A172 (cell line): ENCODE results near the gene MTMR3. TPM values are rescaled to one million over a fixed set of nuclear protein-coding genes. Genes with fewer than 3 reads are reported as not detected.
"Not testable (repeated sequence)": the region's sequence is repeated elsewhere in the genome, so short reads cannot be mapped to it uniquely, and the experiment has no call there.

Experiments
- DNase-seq: peaks from one replicate; pipeline ENCODE4 v3.0.0-alpha.2; 2015; ENCODE audit warnings: low spot score
- total RNA-seq: library from RNA; depleted of rRNA; stranded (reverse); fragments of >200 nt; shearing (Covaris generic); gene quantifications from 2 replicates; pipeline ENCODE4 v1.2.3, GENCODE V29; 2014; rRNA removed

MTMR3 gene
- total RNA-seq, 1 experiment from 2014 or later: 8.1 TPM

DNA sequence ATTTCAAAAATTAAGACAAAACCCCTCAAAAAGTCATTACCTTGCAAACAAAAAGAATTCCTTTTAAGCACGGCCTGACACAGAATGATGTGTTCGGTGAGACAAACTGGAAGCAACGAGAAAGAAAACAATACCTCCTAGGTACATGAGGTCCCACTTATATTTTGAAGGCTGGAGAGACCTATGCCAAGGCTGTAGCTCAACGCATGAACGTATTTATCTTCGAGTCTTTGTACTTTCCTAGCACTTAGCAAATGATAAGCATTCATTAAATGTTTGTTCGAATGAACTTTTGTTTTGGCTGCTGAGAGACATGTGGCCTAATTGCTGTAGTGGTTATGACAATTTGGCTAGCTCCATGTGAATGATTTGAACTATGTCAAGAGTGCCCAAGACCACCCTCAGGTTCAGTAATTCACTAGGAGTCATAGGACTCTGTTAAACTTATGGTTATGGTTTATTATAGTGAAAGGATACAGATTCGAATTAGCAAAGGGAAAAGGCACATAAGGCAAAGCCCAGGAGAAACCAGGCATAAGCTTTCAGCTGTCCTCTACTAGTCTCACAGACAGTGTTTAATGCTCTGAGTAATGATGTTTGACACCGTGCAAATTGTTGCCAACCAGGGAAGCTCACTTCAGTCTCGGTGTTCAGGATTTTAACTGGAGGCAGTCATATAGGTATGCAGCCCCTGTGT is 171.2 kb downstream of the MTMR3 start:
- DNase-seq: no peak

DNA sequence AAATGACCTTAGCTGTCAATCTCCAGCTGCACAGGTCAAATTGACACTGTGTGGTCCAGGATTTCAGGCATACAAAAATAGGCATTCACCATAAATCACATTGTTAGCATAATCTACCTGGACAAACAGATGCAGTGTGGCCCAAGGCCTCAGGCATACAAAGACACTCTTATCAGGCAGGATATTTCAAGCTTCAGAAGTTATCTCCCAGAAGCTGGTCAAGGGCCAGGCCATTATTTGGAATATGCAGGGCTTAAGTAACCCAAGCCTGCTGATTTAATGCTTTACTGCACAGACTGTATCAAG is 171.7 kb downstream of the MTMR3 start:
- no peak for DNase-seq

DNA sequence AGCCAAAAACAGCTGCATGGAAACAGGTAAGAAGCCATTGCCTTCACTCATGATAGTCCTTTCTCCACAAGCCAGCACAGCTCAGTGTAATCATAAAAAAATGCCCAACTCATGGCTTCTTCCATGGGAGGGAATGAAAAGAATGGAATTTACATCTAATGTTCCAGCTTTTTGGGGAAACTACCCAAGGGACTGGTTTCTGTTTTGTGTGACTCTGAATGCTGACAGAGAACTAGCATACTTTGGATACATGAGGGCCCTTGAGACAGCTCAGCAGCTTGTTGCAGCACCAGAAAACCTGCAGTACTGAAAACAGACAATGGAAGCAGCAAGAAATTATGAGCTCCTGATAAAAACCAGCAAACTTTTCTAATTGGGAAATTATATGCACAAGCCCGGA is 173.0 kb downstream of the MTMR3 start:
- DNase-seq: no peak

DNA sequence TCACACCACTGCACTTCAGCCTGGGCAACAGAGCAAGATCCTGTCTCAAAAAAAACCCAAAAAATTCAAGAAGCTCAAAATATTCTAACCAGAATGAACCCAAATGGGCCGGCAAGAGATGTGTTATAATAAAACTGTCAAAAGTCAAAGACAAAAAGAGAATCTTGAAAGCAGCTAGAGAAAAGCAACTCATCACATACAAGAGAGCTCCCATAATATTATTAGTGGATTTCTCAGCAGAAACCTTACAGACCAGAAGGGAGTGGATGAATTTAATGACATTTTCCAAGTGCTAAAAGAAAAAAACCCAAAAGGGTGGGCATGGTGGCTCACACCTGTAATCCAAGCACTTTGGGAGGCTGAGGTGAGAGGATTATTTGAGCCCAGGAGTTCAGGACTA is 174.4 kb downstream of the MTMR3 start:
- DNase-seq: no peak

DNA sequence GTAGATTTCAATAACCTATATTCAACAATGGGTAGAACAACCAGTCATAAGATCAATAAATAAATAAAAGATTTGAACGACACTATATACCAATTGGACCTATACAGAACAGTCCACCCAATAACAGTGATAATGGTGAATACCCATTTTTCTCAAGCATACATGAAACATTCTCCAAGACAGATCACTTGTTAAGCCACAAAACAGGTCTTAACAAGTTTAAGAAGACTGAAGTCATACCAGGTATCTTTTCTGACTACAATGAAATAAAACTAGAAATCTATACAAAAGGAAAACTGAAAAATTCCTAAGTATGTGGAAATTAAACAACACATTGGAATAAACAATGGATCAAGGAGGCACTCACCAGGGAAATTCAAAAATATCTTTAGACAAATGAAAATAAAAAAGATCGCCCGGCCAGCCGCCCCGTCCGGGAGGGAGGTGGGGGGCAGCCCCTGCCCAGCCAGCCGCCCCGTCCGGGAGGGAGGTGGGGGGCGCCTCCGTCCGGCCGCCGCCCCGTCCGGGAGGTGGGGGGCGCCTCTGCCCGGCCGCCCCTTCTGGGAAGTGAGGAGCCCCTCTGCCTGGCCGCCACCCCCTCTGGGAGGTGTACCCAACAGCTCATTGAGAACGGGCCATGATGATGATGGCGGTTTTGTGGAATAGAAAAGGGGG is 176.5 kb downstream of the MTMR3 start:
- DNase-seq: not testable (repeated sequence)

DNA sequence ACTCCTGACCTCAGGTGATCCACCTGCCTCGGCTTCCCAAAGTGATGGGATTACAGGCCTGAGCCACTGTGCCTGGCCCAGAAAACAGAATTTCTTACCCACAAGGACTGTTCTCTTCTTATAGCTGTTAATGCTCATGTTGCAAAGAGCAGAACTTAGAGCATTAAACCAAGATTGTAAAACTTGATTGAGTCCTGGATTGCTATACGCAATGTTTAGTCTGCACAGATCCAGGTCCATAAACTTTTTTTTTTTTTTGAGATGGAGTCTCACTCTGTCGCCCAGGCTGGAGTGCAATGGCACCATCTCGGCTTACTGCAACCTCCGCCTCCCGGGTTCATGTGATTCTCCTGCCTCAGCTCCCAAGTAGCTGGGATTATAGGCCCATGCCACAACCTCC is 178.1 kb downstream of the MTMR3 start:
- not testable (repeated sequence) for DNase-seq

DNA sequence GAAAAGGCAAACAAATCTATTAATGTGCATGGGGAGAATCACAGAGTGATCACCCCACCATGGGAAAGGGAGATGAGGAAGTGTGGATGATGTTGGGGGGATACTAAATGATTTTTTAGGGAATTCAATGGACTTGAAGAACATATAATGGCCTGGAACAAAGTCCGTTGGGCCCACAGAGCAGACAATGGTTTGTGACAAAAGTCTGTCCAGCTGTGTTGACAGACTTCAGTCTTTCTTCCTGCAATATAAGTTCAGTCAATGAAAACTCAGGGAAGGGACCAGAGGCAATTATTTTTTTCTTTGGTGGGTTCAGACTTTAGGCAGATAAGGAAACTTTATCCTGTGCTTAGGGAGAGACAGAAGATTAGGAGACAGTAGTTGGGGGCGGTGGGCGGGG is 179.3 kb downstream of the MTMR3 start:
- DNase-seq: no peak

DNA sequence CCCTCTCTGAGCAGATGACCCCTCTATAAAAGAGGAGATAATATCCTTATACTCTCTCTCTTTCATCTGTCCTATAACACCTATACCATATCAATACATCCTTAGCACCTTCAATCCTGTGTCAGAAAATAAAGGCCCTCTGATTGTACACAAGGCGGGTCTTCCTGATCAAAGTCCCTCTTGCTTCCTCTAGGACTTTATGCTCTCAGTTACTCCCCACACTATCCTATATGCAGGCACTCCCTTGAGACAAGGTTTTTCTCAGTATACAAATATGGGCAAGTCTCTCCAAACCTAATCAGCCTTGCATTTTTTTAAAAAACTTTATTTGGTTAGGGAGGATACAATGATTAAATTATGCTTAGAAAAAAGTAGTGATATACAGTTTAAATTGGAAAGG is 180.0 kb downstream of the MTMR3 start:
- DNase-seq: no peak

DNA sequence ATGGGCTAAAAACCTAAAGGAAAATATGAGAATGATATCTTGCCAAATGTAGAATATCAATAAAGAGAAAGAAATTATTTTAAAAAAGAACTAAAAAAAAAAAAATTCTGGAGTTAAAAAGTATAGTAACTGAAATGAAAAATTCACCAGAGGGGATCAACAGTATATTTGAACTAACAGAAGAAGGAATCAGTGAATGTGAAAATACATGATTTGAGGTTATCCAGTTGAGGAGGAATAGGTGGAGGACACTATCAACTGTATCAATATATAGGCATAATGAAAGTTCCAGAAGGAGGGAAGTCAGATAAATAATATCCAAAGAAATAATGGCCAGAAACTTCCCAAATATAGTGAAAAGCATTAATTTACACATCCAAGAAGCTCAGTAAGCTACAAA is 181.2 kb downstream of the MTMR3 start:
- no peak for DNase-seq

DNA sequence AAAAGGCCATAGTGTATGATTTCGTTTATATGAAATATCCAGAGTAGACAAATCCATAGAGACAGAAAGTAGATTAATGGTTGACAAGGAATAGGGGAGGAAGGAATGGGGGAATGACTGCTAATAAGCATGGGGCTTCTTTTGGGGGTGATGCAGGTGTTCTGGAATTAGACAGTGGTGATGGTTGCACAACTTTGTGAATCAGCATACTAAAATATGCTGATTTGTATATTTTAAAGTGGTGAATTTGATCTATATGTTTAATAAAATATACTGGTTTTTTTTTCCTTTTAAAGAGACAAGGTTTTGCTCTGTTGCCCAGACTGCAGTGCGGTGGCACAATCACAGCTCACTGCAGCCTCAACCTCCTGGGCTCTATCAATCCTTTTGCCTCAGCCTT is 190.8 kb downstream of the MTMR3 start:
- no peak for DNase-seq

DNA sequence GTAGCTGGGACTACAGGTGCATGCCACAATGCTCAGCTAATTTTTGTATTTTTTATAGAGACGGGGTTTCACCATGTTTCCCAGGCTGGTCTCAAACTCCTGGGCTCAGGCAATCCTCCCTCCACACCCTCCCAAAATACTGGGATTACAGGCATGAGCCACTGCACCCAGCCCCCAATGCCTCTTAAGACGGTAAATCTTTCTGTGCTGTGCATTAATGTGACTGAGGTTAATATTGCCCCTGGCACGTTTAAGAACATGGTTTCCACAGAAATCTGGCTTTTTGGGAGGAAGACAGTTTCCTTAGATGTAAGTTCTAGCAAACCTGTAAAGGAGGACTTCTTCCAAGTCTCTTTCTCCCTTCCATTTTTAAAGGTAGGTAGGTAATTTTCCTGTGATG is 191.2 kb downstream of the MTMR3 start:
- no peak for DNase-seq

DNA sequence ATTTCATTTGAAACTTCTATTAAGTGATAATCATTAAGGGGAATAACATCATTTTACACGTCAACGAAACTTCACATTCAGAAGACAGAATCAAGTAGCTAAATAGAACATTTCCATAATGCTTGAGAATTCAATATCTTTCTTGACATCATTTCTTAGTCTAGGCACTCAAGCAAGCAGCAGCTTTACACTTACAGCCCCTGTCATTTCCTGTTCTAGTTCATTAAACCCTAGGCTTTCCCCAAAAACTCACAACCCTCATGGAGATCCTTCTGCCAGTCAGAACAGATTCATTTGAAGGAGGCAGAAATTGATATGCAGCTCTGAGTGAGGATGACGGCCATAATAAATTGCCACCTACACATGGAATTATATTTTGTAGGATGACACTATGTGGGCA is 192.0 kb downstream of the MTMR3 start:
- DNase-seq: no peak

DNA sequence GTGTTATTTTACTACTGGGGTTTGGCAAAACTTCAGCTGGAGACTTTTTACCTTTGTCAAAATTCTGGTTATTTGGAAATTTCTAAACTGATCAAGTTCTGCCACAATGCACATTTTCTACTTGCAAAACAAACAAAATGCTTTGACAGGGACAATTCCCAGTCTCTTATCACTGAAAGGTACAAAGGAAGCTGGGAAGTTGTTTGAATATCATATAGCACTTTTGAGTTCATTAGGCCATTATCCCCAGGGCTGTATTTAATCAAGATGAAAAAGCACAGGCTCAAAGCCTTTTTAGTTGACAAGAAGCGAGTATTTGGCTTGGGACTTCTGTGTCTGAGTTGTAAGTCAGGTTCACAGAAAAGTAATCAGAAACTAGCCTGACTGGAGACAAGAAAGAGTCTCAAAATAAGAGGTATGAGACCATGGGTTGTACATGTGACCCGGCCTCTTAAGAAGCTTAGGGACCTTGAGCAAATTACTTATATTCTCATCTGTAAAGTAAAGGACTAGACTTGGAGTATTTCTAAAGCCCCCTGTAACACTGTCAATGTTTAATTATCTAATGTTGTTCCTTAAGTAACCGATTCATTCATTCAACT is 194.4 kb downstream of the MTMR3 start:
- no peak for DNase-seq

DNA sequence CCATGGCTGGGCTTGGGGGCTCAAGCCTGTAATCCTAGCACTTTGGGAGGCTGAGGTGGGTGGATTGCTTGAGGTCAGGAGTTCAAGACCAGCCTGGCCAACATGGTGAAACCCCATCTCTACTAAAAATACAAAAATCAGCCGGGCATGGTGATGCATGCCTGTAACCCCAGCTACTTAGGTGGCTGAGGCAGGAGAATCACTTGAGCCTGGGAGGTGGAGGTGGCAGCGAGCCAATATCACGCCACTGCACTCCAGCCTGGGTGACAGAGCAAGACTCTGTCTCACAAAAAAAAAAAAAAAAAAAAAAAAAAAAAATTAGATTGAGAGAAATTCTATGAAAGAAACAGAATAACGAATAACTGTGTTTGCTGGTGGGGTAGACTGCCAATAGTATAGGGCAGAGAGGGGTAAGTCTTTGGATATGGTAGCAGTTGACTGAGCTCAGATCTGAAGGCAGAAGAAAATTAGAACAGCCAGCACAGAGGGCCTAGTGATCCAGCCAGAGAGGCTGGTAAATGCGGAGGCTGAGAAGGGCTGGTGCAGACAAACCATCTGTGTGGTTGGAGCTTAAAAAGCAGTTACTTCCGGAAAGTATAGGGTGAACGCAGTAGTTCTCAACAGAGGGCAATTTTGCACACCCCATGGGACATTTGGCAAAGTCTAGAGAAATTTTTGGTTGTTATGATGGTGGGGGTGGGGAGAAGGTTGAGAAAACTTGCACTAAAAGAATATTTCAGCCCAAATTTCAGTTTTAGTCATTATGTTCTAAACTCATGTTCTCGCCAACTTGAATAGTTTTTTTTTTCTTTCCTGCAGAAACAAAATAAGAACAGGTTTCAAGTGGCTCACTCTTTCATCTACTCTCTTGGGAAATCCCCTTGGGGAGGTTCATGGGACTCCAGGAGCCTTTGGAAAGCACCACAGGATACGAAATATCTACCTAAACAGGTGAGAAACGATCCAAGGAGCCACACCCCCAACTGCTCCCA is 195.6 kb downstream of the MTMR3 start:
- DNase-seq: no peak

DNA sequence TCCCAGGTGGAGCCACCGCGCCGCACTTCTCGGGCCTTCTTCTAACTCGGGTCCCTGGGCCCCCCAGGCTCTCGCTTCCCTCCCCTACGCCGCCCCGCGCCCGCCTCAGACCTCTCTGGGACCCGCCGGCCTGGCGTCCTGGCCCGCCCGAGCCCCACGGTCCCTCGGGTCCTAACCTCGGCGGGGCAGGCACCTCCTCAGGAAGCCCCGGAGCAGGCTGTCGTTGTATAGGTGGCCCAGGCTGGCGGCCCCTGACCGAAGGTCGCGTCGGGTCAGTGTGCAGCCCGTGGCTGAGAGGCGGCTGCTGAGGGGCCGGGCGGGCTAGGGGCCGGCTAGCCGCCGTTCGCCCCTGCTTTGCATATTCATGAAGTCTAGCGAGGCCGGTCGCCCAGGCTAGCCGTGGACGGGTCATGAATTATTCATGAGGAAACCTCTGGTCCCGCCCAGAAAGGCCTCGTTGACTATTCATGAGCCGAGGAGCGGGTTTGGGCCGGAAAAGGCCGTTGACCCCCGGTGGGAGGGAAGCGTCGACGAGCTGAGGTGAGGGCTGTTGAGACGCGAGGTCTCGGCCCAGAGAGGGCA is 197.1 kb downstream of the MTMR3 start, which contains the start of gene HORMAD2:
Gene HORMAD2, plus strand, starts transcription at position 513 of the 582 bp plus-strand sequence. CDS start 13,489 bp downstream, outside the sequence.
- DNase-seq: no peak

Other genes with a start within 250 kb of the MTMR3 start
- gene CABP7, start 163.2 kb upstream of the MTMR3 start, total RNA-seq: 0.19 TPM in 2 replicates
- 12.0 and 22.0 TPM in 2 replicates for gene ZMAT5, start 116.2 kb upstream of the MTMR3 start, total RNA-seq
- gene UQCR10, start 115.8 kb upstream of the MTMR3 start, total RNA-seq: 63.4 and 63.8 TPM in 2 replicates
- 15.4 and 16.7 TPM in 2 replicates for gene ASCC2, start 44.9 kb upstream of the MTMR3 start, total RNA-seq
- gene HORMAD2, start 197.3 kb downstream of the MTMR3 start, total RNA-seq: not detected in 2 replicates